HUES6 (cell line): ENCODE data around the gene RGS2.

ENCODE experiments used
- H3K27ac ChIP-seq: 2 replicates; pipeline ENCODE4 v1.7.0; 2013; ENCODE audit warnings: low read depth, mild to moderate bottlenecking, low read length, inconsistent platforms
- H3K27me3 ChIP-seq: 2 replicates; pipeline ENCODE4 v1.6.1; 2013; ENCODE audit warnings: low read length; ENCODE audit not compliant: control insufficient read depth, insufficient read depth
- H3K36me3 ChIP-seq: 2 replicates; pipeline ENCODE4 v1.6.1; 2013; ENCODE audit warnings: low read length; ENCODE audit not compliant: control insufficient read depth, insufficient read depth
- H3K4me1 ChIP-seq: 2 replicates; pipeline ENCODE4 v1.6.1; 2013; ENCODE audit warnings: low read length; ENCODE audit not compliant: control insufficient read depth, insufficient read depth
- H3K4me3 ChIP-seq: 2 replicates; pipeline ENCODE4 v1.5.1; 2013; ENCODE audit warnings: low read depth, low read length
- H3K9ac ChIP-seq: one replicate; pipeline ENCODE4 v1.6.1; 2013; ENCODE audit warnings: mild to moderate bottlenecking, low read length
- H3K9me3 ChIP-seq: 2 replicates; pipeline ENCODE4 v1.6.1; 2013; ENCODE audit warnings: low read depth, low read length; ENCODE audit not compliant: control insufficient read depth, insufficient read depth

RGS2 gene

DNA sequence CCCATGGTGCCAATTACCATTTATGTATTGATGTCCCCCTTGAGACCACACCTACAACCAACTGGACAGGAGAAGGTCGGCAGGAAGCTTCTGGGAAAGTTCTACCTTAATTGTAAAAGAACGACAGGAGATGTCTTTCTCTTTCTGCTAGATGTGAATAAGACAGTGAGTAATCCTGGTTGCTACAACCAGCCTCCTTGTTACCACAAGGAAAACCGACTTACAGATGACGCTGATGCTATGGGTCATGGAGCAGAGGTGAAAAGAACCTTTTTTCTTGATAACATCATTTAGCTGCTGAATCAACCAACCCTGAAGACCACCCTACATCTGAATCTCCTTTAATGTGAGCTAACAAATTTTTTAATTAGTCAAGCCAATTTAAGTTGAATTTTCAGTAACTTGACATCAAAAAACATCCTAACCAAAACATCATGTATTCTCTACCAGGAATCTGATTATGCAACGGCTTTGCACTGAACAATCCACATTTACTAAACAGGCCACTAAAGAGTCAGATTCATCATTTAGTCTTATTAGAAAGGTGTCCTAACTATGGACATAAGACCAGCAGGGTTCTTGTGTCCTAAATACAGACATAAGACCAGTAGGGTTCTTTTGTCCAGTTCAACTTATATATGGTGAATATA is 23.0 kb downstream of the RGS2 start:
- no peak overlapping the region for H3K27ac ChIP-seq
- H3K9me3 ChIP-seq, result no peaks in the 10 kb centered on the region
- no peaks in the 10 kb centered on the region for H3K27me3 ChIP-seq
- no peak overlapping the region for H3K4me3 ChIP-seq
- peaks cover 13% of the 10 kb centered on the region; the same call in 1 of the 2 replicates for H3K4me1 ChIP-seq
- no peaks in the 10 kb centered on the region for H3K36me3 ChIP-seq
- no peak overlapping the region for H3K9ac ChIP-seq

- Histone ChIP-seq H3K36me3 (no peaks in the 10 kb centered on the region), H3K4me3 (no peak overlapping the region), H3K9ac (no peak overlapping the region), H3K9me3 (no peaks in the 10 kb centered on the region), H3K4me1 (0 out of 2 replicates have a peak, but pooled peaks cover 8% of the 10 kb centered on the region), H3K27me3 (no peaks in the 10 kb centered on the region), H3K27ac (no peak overlapping the region)
Observed at GRCh38 chr1:192832492-192832891, 23.7 kb downstream of the RGS2 start.

GRCh38 chr1:192835116-192835515 is 26.3 kb downstream of the RGS2 start:
- Histone ChIP-seq H3K4me3 (no peak overlapping the region), H3K27me3 (no peaks in the 10 kb centered on the region), H3K27ac (no peak overlapping the region), H3K9ac (no peak overlapping the region), H3K9me3 (no peaks in the 10 kb centered on the region), H3K36me3 (no peaks in the 10 kb centered on the region), H3K4me1 (peaks cover 20% of the 10 kb centered on the region)

DNA sequence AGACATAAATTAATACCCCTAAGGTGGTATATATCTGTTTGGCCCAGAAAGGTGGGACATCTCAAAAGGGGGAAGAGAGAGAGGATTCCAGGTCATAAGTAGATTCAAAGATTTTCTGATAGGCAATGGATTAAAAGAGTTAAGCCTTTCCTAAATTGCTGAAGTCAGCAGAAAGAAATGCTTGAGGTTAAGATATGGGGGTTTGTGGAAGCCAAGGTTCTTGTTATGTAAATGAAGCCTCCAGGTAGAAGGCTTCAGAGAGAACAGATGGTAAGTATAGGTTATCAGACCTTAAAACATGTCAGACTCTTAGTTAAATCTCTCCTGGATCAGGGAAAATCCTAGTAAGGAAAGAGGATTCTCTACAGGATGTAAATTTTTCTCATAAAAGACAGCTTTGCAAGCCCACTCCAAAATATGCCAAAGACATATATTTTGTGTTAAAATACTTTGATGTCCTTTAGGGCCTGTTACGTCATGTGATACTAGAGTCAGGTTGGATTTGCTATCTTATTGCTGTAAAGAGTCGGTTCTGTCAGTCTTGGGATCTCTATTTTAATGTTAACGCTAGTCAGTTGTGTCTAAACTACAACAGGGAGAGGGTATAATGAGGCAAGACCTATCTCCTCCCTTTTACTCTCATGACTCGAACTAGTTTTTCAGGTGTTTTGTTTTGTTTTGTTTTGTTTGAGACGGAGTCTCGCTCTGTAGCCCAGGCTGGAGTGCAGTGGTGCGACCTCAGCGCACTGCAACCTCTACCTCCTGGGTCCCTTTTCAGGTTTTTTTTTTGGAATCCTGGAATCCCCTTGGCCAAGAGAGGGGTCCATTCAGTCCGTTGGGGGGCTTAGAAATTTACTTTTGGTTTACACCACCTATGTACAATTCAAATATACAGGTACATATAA is 30.6 kb downstream of the RGS2 start:
- H3K4me3 ChIP-seq, result no peak overlapping the region
- no peaks in the 10 kb centered on the region for H3K36me3 ChIP-seq
- H3K9ac ChIP-seq, result no peak overlapping the region
- H3K4me1 ChIP-seq, result peaks cover 16% of the 10 kb centered on the region
- peak overlapping the region; percentile 29; the same call in 1 of the 2 replicates for H3K27ac ChIP-seq
- H3K9me3 ChIP-seq, result no peaks in the 10 kb centered on the region
- no peaks in the 10 kb centered on the region for H3K27me3 ChIP-seq

GRCh38 chr1:192844360-192844759 is 35.5 kb downstream of the RGS2 start:
- no peak overlapping the region for H3K27ac ChIP-seq
- H3K36me3 ChIP-seq, result no peaks in the 10 kb centered on the region
- H3K9me3 ChIP-seq, result no peaks in the 10 kb centered on the region
- no peak overlapping the region for H3K4me3 ChIP-seq
- H3K4me1 ChIP-seq, result peaks cover 29% of the 10 kb centered on the region
- H3K27me3 ChIP-seq, result no peaks in the 10 kb centered on the region
- H3K9ac ChIP-seq, result no peak overlapping the region

GRCh38 chr1:192846950-192847349 is 38.1 kb downstream of the RGS2 start:
- Histone ChIP-seq H3K9me3 (no peaks in the 10 kb centered on the region), H3K4me1 (peaks cover 21% of the 10 kb centered on the region), H3K4me3 (no peak overlapping the region), H3K27ac (no peak overlapping the region), H3K9ac (no peak overlapping the region), H3K36me3 (no peaks in the 10 kb centered on the region), H3K27me3 (no peaks in the 10 kb centered on the region)

GRCh38 chr1:192849011-192849410 is 40.2 kb downstream of the RGS2 start:
- H3K4me1 ChIP-seq, result peaks cover 21% of the 10 kb centered on the region
- no peaks in the 10 kb centered on the region for H3K9me3 ChIP-seq
- H3K9ac ChIP-seq, result no peak overlapping the region
- no peak overlapping the region for H3K4me3 ChIP-seq
- no peaks in the 10 kb centered on the region for H3K27me3 ChIP-seq
- no peak overlapping the region for H3K27ac ChIP-seq
- H3K36me3 ChIP-seq, result no peaks in the 10 kb centered on the region

DNA sequence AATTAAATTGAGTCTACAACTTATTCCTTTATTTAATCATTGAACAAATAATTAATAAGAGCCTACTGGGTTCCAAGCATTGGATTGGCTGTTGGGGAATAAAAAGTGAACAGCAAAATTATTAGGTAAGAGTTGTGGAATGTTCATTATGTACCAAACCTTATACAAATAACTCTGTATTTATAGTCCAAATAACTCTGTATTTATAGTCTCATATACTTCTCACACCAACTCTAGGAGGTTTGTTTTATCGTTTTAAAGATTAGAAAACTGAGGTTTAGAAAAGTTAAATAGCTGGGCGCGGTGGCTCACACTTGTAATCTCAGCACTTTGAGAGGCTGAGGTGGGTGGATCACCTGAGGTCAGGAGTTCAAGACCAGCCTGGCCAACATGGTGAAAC is 40.6 kb downstream of the RGS2 start:
- Histone ChIP-seq H3K4me3 (no peak overlapping the region), H3K27me3 (no peaks in the 10 kb centered on the region), H3K27ac (no peak overlapping the region), H3K9ac (no peak overlapping the region), H3K36me3 (no peaks in the 10 kb centered on the region), H3K4me1 (peaks cover 21% of the 10 kb centered on the region), H3K9me3 (no peaks in the 10 kb centered on the region)

DNA sequence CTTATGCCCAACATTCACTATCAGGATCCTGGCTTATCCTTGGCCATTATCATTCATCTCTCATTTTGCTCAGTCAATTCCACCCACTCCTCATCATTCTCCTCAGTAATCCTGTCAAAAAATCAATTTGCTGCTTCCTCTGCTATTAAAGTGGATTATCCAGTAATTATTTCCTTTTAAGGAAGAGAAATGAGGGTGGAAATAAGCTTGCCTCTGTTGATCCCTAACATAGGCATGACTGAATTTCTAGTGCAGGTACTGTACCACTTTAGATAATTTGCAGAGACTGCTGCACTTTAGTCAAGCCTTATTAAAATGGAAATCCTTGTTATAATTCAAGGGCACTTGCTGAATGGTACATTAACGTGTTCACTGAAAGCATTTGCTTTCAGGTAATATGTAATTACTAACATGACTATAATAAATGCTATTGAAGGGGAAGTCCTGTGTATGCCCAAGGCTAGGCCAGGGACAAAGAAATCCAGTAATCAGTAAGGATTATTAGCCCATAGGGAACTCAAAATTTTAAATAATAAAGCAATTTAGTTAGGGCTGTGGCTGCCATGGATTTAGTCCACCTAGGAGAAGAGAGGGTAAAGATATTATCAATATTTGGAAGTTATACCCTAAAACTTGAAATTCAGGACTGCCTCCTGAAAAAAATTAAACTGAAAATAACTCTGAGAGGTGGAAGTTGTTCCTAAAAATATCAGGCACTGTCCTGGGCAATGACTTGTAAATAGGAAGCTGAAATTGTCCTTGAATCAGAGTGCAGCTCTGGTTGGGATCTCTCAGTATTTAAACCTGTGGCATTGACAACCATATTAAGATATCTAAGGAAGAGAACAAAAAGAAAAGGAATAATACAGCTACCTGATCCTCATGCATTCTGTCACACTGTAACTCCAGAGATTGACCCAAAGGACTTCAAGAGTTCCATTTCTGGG is 43.4 kb downstream of the RGS2 start:
- H3K9me3 ChIP-seq, result 0 out of 2 replicates have a peak, but pooled peaks cover 2% of the 10 kb centered on the region
- no peak overlapping the region for H3K4me3 ChIP-seq
- H3K36me3 ChIP-seq, result no peaks in the 10 kb centered on the region
- peaks cover 13% of the 10 kb centered on the region for H3K4me1 ChIP-seq
- H3K27ac ChIP-seq, result no peak overlapping the region
- no peak overlapping the region for H3K9ac ChIP-seq
- H3K27me3 ChIP-seq, result no peaks in the 10 kb centered on the region

GRCh38 chr1:192858456-192858855 is 49.6 kb downstream of the RGS2 start:
- H3K27me3 ChIP-seq, result no peaks in the 10 kb centered on the region
- H3K9me3 ChIP-seq, result 0 out of 2 replicates have a peak, but pooled peaks cover 2% of the 10 kb centered on the region
- no peak overlapping the region for H3K27ac ChIP-seq

More at GRCh38 chr1:192858456-192858855, 49.6 kb downstream of the RGS2 start:
- Histone ChIP-seq H3K4me1 (0 out of 2 replicates have a peak, but pooled peaks cover 4% of the 10 kb centered on the region), H3K4me3 (no peak overlapping the region), H3K9ac (no peak overlapping the region), H3K36me3 (no peaks in the 10 kb centered on the region)
